Raji (cell line): ENCODE data around the gene ITGB7.

Source experiments
- POLR2A ChIP-seq: IDR thresholded peaks from 2 replicates; pipeline ENCODE4 v1.6.1; 2011; ENCODE audit warnings: low read depth, low read length, control low read depth; ENCODE audit not compliant: insufficient read depth

ITGB7 gene

DNA sequence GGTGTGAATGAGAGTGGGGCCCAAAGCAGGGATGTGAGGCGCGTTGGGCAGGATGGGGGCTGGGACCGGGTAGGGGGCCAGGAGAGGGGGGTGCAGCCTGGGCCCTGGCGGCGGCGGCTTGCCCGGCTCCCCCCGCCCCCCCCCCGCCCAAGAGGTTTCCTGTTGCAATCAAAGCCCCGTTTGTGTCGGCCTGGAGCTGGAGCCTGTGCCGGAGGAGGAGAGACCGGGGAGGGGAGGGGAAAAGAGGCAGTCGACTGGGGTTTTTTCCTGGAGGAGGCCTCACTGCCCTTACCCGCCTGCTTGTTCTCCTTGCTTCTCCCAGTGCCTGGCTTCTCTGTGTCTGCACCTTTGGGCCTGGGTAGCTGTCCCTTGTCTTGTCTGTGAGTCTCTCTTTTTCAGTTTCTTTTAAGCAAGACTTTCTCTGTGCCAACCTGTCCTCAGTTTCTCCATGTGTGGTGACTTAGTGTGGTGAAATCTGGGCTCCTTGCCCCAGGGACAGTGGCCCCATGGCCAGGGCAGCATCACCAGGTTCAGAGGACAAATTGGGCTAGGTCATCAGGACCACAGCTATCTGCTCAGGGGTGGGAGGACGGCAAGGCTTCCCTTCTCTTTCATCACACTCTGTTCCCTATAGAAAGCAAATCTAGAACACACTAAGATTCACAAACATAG, 16.5 kb upstream of the ITGB7 start:
- no peak for TF ChIP-seq POLR2A

DNA sequence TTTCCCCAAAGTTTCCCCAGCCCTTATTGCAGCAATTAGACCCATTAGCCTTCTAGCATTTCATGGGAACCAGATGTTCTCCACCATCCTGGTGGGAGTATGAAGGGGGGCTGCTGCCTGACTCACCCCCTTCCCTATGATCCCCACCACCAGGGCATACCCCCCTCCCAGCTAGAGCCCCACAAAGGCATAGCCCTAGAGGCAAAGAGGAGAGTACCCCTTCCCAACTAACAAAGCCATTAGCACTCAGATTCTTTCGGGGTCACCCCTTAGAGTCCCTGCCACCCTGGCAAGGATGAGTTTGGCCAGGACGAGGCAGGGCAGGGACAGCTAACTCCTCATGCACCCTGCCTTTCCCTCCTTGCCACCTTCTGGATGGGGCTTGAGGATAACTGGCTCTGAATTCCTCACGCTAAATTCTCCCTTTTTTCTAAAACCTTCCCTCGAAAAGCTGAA, 15.8 kb upstream of the ITGB7 start:
- TF ChIP-seq POLR2A: no peak

DNA sequence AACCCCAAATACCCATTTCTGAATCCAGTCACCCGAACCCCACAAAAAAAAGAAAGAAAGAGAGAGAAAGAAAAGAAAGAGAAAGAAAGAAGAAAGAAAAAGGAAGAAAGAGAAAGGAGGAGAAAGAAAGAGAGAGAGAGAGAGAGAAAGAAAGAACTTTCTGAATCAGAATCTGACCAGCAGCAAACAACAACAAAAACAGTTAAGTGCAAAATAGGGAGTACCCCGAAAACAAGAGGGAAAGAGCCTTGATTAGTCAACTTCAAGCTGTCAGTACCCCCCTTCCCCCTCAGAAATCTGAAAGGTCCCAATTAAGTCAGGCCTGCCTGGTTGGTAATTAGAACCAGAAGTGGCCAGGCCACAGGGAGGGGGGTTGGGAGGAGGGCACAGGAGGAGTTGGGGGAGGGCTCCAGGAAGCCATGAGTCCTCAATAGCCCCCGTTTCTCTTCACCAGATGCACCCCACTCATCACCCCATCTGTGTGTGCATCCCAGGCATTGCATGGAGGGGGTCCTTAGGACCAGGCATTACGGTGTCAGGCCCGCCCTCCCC, 15.2 kb upstream of the ITGB7 start:
- no peak for TF ChIP-seq POLR2A

DNA sequence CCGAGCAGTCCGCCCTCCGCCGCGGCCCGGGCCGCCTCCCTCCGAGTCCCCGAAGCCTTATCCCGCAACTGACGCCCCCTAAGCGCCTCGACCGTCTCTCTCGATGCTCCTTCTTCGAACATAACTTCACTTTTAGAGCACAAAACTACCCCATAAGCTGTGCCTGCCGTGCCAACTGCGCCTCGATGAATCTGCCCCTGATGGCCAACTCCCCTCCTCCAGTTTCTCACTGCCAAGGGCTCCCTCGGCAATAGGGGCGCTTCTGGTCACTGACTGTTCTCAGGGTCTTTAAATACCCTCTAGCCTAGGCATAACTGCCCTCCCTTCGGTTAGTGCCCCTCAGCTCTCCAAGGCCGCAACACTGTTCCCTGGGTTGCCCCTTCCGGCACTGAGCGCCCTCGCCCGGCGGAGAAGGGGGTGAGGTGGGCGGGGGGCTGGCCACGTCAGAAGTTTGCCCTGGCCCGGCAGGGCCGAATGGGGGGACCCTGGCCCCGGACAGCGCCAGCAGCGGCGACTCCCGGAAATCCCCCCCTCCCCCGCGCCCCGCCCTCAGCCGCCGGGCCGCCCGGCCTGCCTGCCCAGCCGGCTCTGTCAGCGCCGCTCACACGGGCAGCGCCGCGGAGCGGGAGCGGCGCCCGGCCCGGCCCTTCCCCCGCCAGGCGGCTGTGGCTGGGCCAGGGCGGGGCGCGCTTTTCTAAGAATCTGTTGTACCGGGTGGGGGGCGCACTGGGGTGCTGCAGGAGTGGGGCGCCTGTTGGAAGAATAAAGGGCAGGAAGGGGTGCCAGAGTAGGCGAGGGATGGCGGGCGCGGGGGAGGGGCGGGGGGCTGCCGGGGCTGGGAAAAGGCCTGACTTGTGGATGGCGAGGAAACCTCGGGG, 14.4 kb upstream of the ITGB7 start:
- TF ChIP-seq POLR2A: peak; percentile 66

DNA sequence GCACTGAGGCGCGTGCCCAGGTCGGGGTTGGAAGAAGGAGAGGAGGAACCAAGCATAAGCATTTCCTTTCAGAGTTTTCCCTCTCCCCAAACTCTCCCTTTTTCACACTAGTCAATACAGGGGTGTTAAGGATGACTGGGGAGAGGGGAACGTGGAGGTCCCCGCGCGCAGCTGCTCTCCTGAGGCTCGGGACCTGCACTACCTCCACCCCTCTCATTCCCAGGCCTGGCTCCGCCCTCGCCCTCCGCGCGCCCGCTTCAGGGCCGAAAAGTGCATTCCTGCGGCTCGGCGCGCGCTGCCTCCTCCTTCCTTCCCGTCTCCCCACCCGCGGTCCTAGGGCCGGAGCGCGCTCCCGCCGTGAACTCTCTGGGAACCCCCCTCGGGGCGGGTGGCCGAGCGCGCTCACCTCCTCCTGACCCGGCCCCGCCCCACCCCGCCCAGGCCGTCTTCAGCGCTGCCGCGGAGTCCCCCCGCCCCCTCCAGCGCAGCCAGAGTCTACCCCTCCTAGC, 13.7 kb upstream of the ITGB7 start:
- peak; percentile 66 for TF ChIP-seq POLR2A

DNA sequence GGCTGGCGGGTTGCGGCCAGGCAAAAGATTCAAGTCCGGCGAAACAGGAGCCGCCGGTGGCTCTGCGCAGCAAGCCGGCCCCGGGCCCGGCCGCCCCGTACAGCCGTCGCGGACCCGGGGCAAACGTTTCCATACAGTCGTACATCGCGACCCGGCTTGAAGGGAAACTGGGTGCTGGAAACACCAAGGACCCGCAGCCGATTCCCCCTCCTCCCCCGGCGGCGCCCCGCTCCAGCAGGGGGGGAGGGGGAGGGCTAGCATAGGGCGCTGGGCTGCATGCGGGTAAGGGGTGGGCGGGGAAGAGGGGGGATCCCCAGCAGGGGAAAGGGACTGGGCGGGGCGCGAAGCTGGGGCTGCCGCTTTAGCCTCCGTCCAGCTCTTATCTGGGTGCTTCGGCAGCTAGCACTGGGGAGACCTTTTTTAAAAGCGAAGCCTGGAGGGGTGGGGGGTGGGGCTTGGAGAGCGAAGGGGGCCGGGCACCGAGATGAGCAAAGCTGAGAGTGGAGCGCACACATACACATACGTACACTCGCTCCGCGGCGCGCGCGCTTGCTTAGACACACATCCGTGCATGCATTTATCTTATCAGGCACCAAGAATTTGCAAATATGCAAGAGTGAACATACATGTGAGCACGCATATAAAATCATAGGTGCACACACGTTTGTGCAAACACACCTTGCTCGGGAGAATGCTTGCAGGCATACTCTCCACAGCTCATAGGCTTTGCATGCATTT, 13.1 kb upstream of the ITGB7 start:
- no peak for TF ChIP-seq POLR2A

DNA sequence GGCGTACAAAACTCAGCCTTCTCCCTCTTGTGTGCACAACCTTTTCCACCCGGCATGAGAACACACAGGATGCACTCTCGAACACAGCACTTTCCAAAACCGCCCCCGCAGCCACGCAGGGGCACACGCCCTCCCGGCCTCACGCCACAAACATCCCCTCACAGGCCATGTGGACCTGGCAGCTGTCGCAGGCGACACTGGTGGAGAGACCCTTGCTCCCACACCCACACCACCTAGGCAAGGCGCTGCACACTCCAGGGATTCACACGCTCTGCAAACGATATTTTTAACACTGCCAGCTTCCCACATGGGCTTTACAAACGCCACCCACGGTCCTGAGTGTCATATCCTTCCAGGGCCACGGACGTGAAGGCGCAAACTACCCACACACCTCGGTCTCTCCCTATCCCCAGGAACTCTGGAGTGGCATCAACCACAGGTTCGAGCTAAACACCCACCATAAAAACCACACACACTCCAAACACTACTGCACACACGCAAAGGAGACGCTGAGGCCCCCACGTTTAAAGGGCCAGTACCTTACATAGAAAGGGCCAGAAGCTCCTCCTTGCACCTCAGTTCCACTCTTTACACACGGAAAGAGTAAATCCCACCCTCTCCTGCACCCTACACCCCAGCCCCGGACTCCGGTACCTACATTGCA, 12.4 kb upstream of the ITGB7 start:
- TF ChIP-seq POLR2A: no peak

DNA sequence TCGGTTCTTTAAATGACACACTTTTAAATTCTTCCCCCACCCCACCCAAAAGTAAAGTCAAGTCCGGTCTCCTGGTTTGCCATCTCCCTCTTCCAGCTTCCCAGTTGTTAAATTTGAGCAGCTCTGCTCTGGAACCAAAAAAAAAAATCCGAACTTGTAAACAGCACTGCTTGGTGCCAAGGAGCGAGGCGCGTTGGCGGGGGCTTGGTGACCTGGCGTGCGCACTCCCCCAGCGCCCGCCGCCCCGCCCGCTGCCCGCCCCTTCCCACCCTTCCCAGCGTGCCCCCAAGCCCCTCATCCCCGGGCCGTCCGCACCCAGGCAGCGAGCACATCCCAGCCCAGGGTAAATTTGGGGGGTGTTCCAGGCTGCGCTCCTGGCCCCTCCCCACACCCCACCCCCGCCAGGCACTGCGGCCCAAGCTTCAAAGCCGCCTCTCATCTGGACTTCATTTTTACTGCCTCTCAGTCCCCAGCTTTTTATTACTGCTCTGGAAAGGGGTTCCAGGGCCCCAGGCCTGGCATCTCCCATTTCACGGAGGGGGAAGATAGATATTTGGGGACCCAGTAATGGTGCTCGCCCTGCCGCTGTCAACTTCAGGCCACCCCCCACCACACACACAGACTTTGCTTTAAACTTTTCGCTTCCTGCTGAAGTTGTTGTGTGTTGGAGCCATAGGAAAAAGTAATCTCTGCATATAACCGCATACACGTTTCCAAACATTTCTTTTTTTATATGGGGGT, 11.7 kb upstream of the ITGB7 start:
- no peak for TF ChIP-seq POLR2A

DNA sequence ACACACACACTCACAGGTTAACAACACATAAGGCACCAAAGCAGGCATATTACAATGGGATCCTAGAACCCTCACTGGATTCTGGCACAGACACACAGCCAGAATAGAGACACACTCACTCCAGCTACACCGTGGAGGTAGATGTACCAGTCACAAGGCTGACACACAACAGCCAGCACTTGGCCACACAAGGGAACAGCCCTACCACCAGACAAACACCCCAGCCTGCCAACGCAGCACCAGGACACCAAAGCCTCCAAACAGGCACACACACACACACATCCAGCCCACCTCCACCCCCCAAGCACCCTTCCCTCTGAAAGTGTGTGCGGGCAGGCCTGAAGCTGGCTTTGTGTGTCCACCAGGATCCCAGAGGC, 10.9 kb upstream of the ITGB7 start:
- TF ChIP-seq POLR2A: no peak

DNA sequence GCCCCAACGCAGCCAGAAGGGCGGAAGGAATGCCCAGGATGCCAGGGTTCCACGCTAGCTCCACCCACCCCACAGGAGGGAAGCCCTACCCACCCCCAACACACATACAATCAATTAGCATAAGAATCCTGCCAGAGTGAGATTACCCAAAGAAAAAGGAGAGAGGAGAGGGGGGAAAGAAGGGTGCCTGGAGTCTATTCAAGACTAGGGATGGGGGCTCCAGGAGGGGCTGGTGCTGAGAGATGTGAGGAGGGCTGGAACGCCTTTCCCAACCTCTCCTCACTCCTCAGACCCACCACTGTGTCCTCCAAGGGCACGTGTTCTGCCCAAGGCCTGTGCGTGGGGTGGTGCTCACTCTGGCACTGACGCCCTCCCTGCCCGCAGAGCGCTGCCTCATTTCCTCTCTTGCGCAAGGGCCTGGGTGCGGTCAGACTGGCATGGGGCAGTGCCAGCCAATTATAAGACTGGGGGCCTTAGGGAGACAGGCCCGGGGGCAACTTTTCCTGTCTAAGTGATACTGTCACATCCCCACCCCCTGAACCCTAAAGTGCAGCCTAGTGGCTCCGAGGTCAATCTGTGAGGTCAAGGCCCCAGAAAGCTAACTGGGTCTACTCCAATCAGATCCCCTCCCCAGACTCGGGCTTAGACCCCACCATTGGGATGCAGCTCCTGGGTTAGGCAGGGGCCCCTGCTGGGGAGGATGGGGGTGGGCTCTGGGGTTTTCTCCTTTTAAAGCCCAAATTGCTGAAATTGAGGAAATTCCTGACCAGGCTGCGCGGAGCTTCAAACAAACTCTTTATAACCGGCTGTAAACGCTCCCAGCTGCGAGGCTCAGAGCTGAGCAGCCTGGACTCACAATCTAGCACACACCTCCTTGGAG, 10.2 kb upstream of the ITGB7 start:
- TF ChIP-seq POLR2A: no peak

DNA sequence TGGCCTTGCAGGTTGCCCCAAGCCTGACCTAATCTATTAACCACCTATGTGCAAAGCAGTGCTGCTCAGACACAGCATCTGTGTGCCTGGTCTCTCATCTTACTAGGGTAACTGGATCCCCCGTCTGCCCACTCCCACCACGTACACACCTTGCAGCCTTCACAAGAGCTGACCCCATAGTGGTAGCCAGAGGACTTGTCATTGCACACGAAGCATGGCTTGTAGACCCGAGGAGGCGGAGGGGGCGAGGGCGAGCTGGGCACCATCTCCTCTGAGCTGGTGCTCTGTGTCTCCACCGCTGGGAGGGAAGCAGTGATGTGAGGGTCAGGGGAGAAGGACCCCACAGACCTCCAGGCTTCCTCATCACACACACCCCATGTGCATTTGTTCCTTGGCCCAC, 8.4 kb upstream of the ITGB7 start:
- no peak for TF ChIP-seq POLR2A

DNA sequence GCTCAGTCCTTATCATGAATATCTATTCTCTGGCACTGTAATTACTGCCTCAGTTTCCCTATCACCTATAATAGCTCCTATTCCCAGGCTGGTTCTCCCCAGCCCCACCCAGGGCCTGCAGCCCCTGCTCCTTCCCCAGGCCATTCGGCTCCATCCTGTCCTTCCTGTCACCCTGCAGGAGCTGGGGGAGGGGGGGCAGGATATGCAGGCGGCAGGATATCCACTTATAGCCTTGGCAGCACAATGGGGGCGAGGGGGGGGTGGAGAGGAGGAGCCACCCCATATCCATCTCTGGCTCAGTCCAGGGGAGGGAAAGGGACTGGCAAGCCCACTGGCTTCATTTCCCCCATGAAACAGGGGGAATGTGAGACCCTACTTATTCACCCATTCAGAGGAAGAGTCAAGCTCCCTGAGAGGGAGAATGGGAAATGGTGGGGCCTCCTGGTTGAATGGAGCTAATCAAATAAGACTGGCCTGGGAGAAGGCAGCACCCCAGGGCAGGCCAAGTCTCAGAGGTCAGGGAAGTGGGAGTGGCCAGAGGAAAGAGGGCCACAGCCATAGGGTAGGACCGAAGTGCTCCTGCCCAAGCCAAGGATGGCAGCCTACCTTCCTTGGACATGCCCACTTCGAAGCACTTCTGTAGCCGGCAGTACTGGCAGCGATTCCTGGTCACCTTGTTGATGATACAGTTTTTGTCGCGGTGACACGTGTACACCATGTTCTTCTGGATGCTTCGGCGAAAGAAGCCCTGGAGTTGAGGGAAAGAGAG, 7.8 kb upstream of the ITGB7 start:
- TF ChIP-seq POLR2A: no peak
